ENCODE measurements around the gene CLDN17.

The CLDN17 gene, protein sequence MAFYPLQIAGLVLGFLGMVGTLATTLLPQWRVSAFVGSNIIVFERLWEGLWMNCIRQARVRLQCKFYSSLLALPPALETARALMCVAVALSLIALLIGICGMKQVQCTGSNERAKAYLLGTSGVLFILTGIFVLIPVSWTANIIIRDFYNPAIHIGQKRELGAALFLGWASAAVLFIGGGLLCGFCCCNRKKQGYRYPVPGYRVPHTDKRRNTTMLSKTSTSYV

DNA sequence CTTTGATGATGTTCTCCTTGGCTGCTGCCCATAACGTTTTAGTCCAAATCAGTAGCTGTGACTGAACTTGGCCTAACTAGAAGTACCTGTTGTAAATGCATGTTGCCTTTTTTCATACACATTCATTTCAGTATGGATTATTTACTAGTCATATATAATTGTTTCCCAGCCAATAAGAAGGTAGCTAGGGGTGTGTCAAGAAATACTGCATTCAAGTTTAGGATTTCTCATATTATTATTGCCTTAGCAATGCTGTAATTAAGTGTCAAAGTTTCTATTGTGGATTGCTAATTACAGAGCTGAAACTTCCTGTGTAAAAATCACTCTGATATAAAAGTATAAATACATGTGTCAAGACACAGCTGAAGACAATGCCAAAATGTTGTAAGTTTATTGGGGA lies at the start of gene CLDN17:
Gene CLDN17 (minus strand): TSS at position 101 of the 400 bp plus-strand sequence. CDS start 188 bp downstream, outside the sequence.
- no peak for DNase-seq (ENCODE audit: low read depth)

DNA sequence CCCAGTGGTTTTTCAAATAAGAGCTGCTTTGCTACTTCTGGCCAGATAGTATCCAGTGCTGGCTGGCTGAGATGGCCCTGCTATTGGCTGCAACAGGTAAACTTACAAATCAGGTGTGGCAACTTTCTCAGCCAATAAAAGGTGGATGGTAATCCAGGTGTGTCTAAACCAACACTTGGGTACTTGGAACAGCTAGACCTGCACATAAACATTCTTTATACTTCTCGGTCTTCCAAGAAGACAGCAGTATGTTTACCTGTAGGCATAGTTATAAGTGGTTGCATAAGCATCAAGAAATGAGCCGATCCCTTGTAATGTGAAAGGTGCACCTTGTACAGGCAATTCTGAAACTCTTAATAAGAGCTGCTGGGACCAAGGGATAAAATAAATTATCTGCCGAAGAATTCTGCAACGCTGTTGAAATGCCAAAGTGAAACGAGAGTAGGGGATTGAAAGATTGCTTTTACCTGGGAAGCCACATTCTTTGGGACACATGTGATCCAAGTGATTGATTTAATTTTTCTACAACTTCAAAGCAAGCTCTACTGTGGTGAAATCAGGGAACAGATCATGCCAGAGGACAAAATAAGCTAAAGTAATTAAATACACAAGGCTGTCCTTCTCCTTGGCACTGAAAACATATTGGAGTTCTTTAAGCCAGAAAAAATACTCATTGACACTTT lies 49.6 kb upstream of the CLDN17 start, which contains the start of gene CLDN8:
Gene CLDN8 (minus strand): TSS at position 57 of the 683 bp plus-strand sequence. CDS start 172 bp downstream, outside the sequence.
- DNase-seq (ENCODE audit: low read depth): no peak

DNA sequence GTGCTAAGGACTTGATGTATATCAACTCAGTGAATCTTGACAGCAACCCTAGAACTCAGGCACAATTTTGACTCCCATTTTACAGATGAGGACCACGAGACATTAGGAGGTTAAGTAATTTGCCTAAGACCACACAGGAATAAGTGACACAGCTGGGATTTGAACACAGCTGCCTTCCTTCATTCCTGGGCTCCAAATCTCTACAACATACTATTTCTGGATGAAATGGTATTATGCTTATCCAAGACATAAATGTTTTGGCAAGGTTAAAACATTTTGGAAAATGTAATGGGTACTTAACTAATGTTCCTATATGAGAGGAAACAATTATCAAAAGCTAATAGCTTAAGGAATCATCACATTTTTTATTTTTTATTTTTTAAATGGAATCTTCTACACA lies 44.5 kb upstream of the CLDN17 start:
- no peak for DNase-seq (ENCODE audit: low read depth)

DNA sequence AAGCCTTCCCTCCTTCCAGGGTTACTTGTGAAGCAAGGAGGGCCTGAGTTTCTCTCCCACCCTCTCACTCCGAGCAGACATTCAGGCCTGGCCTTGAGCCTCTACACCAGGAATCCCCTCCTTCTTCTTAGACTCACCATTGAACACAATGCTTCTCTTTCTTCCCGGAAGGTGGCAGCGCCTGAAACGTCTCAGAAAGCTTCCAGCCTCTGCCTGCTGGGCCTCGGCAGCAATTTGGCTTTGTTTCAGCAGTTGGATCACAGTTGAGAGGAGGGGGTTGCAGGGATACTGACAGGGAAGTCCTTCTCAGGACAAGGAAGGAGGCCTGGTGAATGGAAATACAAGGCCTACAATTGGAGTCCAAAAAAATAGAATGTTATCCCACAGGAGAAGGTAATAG lies 43.0 kb upstream of the CLDN17 start:
- DNase-seq (ENCODE audit: low read depth): no peak

DNA sequence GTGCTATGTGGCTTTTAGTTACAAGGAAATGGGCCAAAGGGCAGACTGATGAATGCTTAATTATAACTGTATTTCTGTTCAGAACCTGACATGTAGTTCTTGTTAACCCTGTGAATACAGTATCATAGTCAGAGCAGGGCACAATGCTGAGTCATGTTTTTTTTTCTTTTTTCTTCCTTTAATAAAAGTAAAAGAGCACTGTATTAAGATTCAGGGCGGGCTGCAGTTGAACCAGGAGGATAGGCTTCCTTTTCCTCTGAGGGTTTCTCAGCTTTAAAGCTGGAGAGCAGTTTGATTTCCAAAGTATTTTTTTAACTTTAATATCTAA lies 40.6 kb upstream of the CLDN17 start:
- no peak for DNase-seq (ENCODE audit: low read depth)

DNA sequence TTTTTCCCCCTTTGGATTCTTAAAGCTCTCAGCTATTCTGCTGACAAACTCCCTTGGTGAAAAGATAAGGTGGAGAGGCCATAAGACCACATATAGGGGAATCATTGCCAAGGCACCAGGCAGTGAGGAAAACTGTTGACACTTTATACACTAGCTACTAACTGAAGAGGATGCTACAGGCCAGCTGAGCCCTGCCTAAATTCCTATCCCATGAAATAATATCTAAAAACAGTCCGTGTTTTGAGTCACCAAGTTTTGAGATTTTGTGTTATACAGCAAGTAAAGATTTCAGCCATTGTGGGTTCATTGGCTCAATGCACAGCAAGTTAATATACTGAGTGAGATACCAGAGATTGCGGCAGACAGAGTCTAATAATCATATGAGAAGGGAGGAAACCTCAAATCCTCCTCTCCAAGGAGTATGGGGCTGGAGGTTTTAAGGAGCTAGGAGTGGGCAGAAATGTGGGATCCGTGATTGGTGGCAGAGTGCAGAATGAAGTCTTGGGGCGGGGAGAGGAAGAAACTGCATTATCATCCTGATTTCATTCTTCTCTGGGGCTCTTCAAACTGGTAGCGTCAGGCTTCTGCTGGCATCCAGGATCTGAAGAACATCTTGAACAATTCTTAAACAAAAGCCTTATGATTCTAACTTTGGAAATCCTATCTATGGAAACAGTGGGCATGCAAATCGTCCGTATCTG lies 40.1 kb upstream of the CLDN17 start:
- DNase-seq (ENCODE audit: low read depth): no peak

DNA sequence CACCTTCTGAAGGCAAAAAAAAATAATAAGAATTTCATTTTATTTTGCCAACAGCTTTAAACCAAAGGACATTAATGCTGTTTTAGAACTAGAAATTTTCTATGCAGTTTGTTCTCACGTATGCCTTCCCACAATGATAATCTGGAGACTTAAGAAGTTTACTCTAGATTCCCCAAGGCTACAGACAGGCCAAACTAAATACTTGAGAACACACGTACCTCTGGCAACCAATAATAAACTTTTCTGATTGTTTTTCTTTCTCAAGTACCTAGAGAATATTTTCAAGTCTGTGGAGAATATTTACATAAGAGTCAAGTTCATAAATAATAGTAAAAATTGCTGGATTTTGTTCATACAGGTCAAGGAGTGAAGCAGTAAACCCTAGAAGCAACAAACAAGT lies 33.4 kb upstream of the CLDN17 start:
- no peak for DNase-seq (ENCODE audit: low read depth)

DNA sequence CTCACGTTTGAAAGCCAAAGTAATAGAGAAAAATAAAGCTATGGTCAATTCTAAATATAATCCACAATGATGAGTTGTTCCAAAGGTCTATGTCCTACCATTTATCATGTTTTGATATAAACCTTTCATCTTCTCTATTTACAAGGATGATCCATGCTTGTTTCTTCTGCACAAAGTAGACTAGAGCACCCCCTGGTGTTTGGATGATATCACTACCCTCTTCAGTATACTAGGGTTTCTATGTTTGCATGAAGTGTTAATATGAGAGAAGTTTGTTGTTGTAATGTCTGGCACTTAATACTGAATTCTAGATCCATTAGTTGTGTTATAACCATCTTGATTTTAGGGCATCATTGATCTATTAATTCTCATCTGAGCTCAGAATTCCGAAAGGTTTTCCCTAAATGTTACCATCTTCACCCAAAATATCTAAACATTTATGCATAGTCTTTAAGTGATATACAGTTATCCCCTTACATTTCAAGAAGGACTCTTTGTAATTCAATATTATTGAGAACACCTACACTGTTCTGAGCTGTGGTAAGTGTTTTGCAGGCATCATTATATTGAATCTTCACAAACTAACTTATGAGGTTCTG lies 28.2 kb upstream of the CLDN17 start:
- DNase-seq (ENCODE audit: low read depth): no peak

DNA sequence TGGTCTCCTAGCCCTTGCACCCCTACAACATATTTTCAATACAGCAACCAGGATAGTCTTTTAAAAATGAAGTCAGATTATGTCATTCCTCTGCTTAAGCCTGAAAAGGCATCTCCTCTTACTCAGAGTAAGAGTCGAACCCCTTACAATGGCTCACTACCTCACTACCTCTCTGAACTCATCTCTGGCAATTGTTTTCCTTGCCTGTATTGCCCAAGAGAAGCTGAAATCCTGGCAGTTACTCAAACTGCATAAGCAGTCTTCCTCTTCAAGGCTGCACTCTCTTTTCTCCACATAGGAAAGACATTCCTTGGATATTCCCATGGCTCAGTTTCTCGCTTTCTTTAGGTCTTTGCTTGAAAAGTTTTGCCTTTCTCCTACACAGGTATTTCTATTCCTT lies 26.6 kb upstream of the CLDN17 start:
- DNase-seq (ENCODE audit: low read depth): no peak

DNA sequence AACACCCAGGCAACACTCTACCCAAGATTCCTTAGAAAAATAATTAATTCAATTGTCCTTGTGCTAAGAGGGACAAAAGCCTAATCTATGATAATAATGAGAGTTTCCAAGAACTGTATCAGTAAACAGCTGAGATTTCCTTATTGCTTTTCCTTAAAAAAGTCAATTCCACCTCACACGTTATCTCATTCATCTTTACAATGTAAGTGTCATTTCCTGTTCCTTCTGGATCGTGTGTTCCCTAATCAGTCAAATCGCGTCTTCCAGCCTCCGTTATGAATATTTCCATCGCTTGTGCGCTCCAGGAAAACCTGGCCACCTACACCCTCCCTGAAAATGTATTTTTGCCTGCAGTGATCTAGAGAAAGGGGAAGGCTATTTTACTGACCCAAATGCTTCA lies 23.9 kb upstream of the CLDN17 start:
- DNase-seq (ENCODE audit: low read depth): no peak

DNA sequence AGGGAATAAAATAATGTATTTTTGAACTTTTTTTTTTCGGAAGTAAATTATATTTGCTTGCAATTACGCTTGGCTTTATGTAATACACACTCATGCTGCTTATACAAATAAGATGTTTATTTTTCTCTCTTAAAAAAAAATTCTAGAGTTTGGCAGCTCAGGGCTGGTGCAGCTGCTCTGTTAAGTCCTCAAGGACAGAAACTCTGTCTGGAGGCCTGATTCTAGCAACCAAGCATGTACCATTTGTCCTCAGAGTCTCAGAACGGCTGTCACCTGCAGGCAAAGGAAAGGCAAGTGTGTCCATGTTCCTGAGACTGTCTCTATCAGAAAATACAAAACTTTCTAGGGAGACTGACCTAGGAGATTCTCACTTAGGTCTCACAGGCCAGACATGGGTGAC lies 23.2 kb upstream of the CLDN17 start:
- DNase-seq (ENCODE audit: low read depth): no peak

DNA sequence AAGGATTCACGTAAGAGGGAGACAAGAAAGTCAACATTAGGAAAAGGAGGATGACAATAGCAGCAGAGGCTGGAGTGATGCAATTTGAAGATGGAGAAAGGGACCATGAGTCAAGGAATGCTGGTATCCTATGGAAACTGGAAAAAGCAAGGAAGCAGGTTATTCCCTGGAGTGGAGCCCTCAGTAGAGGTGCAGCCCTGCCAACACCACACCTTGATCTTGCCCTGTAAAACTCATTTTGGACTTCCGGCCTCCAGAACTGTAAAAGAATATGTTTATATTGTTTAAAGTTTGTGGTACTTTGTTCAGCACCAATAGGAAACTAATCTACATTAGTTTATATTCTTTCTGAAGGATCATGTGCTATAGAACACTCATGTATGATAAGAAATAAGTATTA lies 19.6 kb upstream of the CLDN17 start:
- DNase-seq (ENCODE audit: low read depth): no peak

DNA sequence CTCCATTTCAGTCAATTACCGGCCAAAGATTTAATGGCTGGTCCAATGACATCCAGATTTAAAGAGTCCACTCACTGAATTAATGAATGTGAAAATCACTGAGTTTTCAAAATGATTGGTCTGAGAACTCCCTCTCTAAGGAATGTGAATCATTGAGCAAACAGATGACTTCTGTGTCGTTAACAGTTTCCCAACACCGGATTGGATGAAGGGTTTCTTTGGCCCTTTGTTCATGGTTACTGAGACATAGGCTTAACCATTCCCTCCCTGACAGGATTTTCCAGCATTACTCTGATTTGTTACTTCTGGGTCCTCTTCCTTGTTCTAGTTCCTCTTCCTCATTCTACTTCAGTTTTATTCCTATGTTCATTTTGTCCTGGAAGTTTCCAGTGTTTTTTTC lies 1.5 kb upstream of the CLDN17 start:
- DNase-seq (ENCODE audit: low read depth): no peak

DNA sequence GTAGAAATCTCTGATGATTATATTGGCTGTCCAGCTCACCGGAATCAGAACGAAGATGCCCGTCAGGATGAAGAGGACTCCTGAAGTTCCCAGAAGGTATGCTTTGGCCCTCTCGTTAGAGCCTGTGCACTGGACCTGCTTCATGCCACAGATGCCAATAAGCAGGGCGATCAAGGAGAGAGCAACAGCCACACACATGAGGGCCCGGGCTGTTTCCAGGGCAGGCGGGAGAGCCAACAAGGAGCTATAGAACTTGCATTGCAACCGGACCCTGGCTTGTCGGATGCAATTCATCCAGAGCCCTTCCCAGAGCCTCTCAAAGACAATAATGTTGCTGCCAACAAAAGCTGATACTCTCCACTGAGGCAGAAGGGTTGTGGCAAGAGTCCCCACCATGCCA lies 434 bp downstream of the CLDN17 start:
- DNase-seq (ENCODE audit: low read depth): no peak

DNA sequence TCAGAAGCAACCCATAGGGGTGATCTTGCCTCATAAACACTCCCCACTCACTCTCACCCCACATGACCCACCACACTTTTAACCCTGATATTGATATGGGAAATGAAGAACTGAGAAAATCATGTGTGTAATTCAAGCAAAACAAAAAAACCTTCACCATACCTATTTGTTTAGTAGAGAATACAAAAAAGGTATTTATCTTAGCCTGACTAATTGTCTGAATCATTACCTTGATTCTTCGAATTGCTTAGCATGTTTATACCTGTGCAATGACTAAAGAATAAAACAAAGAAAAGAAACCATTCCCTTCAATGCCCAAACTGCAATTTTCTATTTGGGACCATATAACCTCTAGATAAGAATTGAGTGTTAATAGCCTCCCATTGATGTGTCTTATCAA lies 1.8 kb downstream of the CLDN17 start:
- DNase-seq (ENCODE audit: low read depth): no peak

DNA sequence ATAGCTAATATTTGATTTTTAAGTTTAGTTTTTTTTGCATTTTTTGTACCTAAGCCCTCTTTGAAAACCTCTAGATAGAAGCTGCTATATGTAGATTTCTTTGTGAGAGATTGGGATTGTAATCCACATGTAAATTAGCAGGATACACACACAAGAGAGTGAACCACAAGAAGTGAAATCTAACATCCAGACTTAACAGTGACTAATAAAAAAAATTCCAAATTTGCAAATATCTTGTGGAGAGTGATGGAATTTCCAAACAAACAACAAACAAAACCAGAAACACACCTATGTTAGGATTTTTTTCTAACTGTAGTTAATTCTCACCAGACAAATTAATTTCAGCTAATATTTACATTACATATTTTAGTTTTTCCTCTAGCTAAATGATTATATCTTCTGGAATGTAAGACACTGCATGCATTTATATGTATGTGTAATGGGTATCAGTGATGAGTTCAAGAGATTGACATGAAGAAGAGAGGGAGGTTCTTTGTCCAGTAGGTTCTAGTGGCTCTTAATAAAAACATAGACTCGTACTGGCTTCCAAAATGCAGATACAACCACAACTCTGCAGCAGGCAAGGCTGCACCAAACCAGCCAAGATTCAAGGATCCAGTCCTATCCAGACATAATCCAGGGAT lies 12.8 kb downstream of the CLDN17 start:
- DNase-seq (ENCODE audit: low read depth): no peak

DNA sequence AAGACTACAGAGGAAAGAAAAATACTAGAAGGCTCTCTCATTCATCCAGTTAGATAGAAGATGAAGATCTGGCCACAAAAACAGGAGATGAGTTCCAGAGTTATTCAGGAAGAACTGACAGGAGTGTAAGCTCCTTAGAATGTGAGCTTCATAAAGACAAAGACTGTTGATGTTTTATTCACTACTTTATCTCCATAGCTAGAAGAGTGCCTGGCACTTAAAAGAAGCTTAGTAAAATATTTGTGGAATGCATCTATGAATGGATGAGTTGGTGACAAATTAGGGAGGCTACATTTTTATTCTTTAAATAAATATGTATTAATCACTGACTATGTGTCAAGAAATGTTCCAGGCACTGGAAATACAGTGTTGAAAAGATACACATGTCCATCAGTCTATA lies 13.8 kb downstream of the CLDN17 start:
- no peak for DNase-seq (ENCODE audit: low read depth)

DNA sequence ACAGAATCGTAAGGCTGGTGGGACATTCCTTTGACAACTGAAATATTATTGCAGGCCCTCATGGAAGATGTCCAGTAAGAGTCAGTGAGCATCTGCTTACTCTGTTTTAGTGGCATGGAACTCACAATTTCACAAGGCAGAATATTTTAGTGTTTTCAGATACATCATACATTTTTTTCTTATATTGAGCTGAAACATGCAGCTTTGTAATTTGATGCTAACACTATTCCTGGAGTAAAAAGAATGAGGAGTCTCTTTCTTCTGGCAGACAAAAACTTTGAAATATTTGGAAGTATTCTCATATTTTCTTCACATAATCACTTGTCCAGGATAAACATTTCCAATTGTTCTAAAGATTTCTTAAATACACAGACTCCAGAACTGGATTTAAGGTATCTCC lies 17.7 kb downstream of the CLDN17 start:
- no peak for DNase-seq (ENCODE audit: low read depth)

DNA sequence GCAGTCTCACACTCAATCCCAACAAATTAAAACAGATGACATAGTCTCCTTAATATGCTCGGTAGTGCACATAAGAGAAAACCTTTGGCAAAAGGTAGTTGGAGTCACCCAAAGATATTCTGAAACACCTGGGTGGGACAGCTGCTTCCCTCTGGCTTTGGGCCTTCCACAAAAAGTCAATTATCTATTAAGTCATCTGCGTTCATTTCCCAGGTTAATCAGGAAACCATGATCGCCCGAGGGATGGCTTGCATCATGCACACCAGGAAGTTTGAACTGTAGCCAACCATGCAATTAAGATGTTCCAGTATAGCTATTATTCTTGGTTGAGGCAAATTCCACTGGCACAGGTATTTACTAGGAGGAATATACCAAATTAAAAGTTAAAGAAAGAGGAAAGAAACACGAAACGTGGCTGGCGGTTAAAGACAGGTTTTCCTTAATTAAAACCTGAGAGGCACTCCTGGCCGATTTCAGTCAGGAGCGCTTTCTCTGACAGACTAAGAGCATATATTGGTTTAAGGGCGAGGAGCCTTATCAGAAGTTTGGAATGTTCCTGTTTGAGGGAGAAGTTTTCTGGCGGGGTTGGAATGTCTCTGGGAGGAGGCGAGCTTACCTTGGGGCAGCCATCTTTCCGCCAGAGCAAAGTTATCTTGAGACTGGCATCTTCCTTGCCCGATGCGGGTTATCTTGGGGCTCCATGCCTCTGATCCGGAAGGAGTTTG lies 19.9 kb downstream of the CLDN17 start:
- DNase-seq (ENCODE audit: low read depth): no peak

DNA sequence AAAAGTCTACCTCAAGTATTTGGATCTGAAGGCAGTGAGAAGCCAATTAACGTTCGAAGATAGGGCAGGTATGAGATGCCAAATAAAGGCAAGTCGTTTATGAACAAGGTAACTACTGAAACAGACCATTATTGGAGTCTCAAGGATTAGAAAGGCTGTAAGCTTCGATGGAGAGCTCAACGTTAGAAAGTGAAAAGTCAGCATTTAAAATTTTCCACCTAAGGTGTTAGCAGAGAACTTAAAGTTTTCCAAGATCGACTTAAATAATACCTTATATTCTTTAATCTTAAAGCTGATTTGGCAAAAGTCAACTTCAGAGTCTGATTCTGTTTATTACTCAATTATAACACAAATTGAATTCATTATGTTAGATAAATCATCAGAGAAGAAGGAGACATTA lies 28.1 kb downstream of the CLDN17 start:
- no peak for DNase-seq (ENCODE audit: low read depth)

DNA sequence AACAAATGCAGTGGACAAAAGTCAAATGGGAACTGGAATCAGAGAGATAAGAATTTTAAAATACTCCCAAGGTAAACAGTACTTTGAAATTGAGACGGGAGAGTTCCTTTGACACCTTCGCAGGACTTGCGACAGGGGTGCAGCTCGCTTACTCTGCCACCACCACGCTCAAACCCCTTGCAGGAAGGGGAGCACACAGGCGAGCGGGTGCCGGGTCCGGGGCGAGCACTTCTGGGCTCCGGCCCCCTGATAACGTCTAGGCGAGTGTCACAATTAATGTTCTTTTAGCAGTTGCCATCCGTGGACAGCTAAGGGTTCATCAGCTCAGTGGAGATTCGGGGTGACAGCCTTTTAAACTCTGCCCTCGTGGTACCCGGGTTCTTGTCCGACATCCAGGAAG lies 37.4 kb downstream of the CLDN17 start:
- no peak for DNase-seq (ENCODE audit: low read depth)

DNA sequence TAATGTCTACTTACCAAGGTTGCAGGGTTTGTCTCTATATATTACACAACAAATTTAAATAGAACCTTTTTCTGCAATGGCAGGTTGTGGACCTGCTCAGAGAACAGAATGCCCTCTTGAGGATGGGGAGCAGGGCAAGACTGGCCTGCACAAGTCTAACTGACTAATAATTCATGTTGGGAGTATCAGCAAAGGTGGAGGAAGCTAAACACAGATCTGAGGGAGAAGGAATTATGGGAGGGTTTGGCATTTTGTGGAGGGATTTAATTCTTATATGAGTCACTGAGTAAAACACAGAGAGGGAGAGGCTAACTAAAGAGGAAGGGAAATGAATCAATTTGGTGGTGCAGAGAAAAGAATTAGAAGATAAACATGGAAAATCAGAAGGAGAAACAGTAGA lies 40.0 kb downstream of the CLDN17 start:
- no peak for DNase-seq (ENCODE audit: low read depth)
